ENCODE measurements around the gene ARHGAP15. TPM values are rescaled to one million over a fixed set of nuclear protein-coding genes. Genes with fewer than 3 reads are reported as not detected.

Gene ARHGAP15
- total and polyA plus RNA-seq, 9 donors: 1.5 to 10.0 (median 2.6) TPM

- Histone ChIP-seq H3K9me3 (no peaks in the 10 kb centered on the region), H3K4me1 (ENCODE audit: insufficient read depth) (no peaks in the 10 kb centered on the region), H3K27ac (no peak overlapping the region), H3K27me3 (no peaks in the 10 kb centered on the region), H3K36me3 (no peaks in the 10 kb centered on the region), H3K4me3 (no peak overlapping the region)
- WGBS, 3 donors: 90 to 95% (median 92%) methylated on average over 2 of the region's 2 CpGs
- TF ChIP-seq POLR2A (IDR thresholded peaks at IDR 0.05) (no peak), EP300 (IDR thresholded peaks at IDR 0.05) (no peak), CTCF (IDR thresholded peaks at IDR 0.05) (no peak)
- intact Hi-C loops (cut with DNase I): no loop called here
- DNase-seq: no peak
Measured at GRCh38 chr2:143690235-143690634, 561.0 kb downstream of the ARHGAP15 start.

- TF ChIP-seq EP300 (IDR thresholded peaks at IDR 0.05): no peak
- TF ChIP-seq CTCF (IDR thresholded peaks at IDR 0.05): no peak
- TF ChIP-seq POLR2A (IDR thresholded peaks at IDR 0.05): no peak
- Histone ChIP-seq H3K27ac (no peak overlapping the region), H3K27me3 (no peaks in the 10 kb centered on the region), H3K4me3 (no peak overlapping the region), H3K36me3 (no peaks in the 10 kb centered on the region), H3K9me3 (no peaks in the 10 kb centered on the region), H3K4me1 (ENCODE audit: insufficient read depth) (no peaks in the 10 kb centered on the region)
- no peak for DNase-seq
- intact Hi-C loops (cut with DNase I): no loop called here
- WGBS, 3 donors: 86 to 97% (median 95%) methylated on average over 4 of the region's 4 CpGs
Measured at GRCh38 chr2:143691121-143691520, 561.9 kb downstream of the ARHGAP15 start.

- Histone ChIP-seq H3K9me3 (no peaks in the 10 kb centered on the region), H3K4me1 (ENCODE audit: insufficient read depth) (no peaks in the 10 kb centered on the region), H3K27ac (no peak overlapping the region), H3K36me3 (no peaks in the 10 kb centered on the region), H3K4me3 (no peak overlapping the region), H3K27me3 (no peaks in the 10 kb centered on the region)
- no peak for TF ChIP-seq POLR2A (IDR thresholded peaks at IDR 0.05)
- no peak for TF ChIP-seq CTCF (IDR thresholded peaks at IDR 0.05)
- no peak for TF ChIP-seq EP300 (IDR thresholded peaks at IDR 0.05)
- no peak for DNase-seq
- WGBS, 3 donors: 91 to 94% (median 93%) methylated on average over 5 of the region's 5 CpGs
- intact Hi-C loops (cut with DNase I): no loop called here
Measured at GRCh38 chr2:143692162-143692561, 562.9 kb downstream of the ARHGAP15 start.

- Histone ChIP-seq H3K4me1 (ENCODE audit: insufficient read depth) (no peaks in the 10 kb centered on the region), H3K27me3 (no peaks in the 10 kb centered on the region), H3K36me3 (no peaks in the 10 kb centered on the region), H3K27ac (no peak overlapping the region), H3K4me3 (no peak overlapping the region), H3K9me3 (no peaks in the 10 kb centered on the region)
- no peak for TF ChIP-seq POLR2A (IDR thresholded peaks at IDR 0.05)
- TF ChIP-seq CTCF (IDR thresholded peaks at IDR 0.05): no peak
- 62 to 73% (median 69%) methylated on average over 5 of the region's 5 CpGs for WGBS, 3 donors
- intact Hi-C loops (cut with DNase I): no loop called here
- no peak for DNase-seq
Measured at GRCh38 chr2:143692967-143693366, 563.7 kb downstream of the ARHGAP15 start.

GRCh38 chr2:143694335-143694734 is 565.1 kb downstream of the ARHGAP15 start:
- TF ChIP-seq CTCF (IDR thresholded peaks at IDR 0.05) (no peak), POLR2A (IDR thresholded peaks at IDR 0.05) (no peak), EP300 (IDR thresholded peaks at IDR 0.05) (no peak)
- WGBS, 3 donors: 69 to 73% (median 69%) methylated on average over 3 of the region's 3 CpGs
- no peak for DNase-seq
- intact Hi-C loops (cut with DNase I): no loop called here
- H3K9me3 ChIP-seq: no peaks in the 10 kb centered on the region
- no peaks in the 10 kb centered on the region for H3K27me3 ChIP-seq
- H3K27ac ChIP-seq: no peak overlapping the region
- no peak overlapping the region for H3K4me3 ChIP-seq
- H3K4me1 ChIP-seq (ENCODE audit: insufficient read depth): no peaks in the 10 kb centered on the region
- no peaks in the 10 kb centered on the region for H3K36me3 ChIP-seq
